ENCODE results near the gene INSYN2B. TPM values are rescaled to one million over a fixed set of nuclear protein-coding genes. Genes with fewer than 3 reads are reported as not detected.

INSYN2B gene
- total RNA-seq, 3 donors from 2014 or later, result 0.16 TPM; not detected in 2

- no peaks in the 10 kb centered on the region for H3K36me3 ChIP-seq (ENCODE audit: low read depth)
- no peak for DNase-seq
Observed at GRCh38 chr5:169913479-169913878, 66.8 kb downstream of the INSYN2B start.

GRCh38 chr5:169911448-169912212 is 68.7 kb downstream of the INSYN2B start:
- intact Hi-C loops (cut with DNase I, micrococcal nuclease), result no loop called here
- H3K4me3 ChIP-seq, result no peak overlapping the region
- TF ChIP-seq, protein P1, sequence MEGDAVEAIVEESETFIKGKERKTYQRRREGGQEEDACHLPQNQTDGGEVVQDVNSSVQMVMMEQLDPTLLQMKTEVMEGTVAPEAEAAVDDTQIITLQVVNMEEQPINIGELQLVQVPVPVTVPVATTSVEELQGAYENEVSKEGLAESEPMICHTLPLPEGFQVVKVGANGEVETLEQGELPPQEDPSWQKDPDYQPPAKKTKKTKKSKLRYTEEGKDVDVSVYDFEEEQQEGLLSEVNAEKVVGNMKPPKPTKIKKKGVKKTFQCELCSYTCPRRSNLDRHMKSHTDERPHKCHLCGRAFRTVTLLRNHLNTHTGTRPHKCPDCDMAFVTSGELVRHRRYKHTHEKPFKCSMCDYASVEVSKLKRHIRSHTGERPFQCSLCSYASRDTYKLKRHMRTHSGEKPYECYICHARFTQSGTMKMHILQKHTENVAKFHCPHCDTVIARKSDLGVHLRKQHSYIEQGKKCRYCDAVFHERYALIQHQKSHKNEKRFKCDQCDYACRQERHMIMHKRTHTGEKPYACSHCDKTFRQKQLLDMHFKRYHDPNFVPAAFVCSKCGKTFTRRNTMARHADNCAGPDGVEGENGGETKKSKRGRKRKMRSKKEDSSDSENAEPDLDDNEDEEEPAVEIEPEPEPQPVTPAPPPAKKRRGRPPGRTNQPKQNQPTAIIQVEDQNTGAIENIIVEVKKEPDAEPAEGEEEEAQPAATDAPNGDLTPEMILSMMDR (IDR thresholded peaks at IDR 0.05), result no peak
- no peaks in the 10 kb centered on the region for H3K4me1 ChIP-seq (ENCODE audit: low read depth)
- ATAC-seq, result no peak
- H3K9me3 ChIP-seq, result no peaks in the 10 kb centered on the region
- no peak for DNase-seq
- H3K36me3 ChIP-seq (ENCODE audit: low read depth), result no peaks in the 10 kb centered on the region

More at GRCh38 chr5:169913479-169913878, 66.8 kb downstream of the INSYN2B start:
- intact Hi-C loops (cut with DNase I, micrococcal nuclease), result no loop called here
- no peak for ATAC-seq
- Histone ChIP-seq H3K4me3 (no peak overlapping the region), H3K4me1 (ENCODE audit: low read depth) (no peaks in the 10 kb centered on the region), H3K9me3 (no peaks in the 10 kb centered on the region)
- TF ChIP-seq, protein P1 (IDR thresholded peaks at IDR 0.05), result no peak

- DNase-seq (no peak), ATAC-seq (no peak)
- H3K4me3 ChIP-seq, result no peak overlapping the region
- H3K36me3 ChIP-seq (ENCODE audit: low read depth), result no peaks in the 10 kb centered on the region
- H3K4me1 ChIP-seq (ENCODE audit: low read depth), result no peaks in the 10 kb centered on the region
- TF ChIP-seq, protein P1 (IDR thresholded peaks at IDR 0.05), result no peak
- no peaks in the 10 kb centered on the region for H3K9me3 ChIP-seq
- intact Hi-C loops (cut with DNase I, micrococcal nuclease), result no loop called here
Observed at GRCh38 chr5:169910393-169910792, 69.9 kb downstream of the INSYN2B start.

DNA sequence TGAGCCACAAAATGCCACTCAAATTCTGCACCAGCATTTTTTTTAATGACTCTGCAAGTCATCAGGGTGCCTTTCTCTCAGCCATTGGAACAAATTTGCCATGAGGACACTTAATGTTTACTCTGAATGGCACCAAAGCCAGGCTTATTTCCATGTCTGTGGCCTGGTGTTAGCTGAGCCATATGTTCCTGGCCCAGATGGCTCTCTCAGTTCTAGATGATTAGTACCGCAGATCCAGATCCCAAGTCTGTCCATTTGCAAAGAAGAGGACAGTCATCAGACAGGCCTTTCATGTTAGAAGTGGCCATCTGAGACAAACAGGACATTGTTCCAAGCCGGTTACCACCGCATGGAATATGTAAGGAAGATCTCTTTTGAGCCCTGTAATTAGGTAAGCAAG is 70.3 kb downstream of the INSYN2B start:
- TF ChIP-seq, protein P1 (IDR thresholded peaks at IDR 0.05), result no peak
- Histone ChIP-seq H3K9me3 (no peaks in the 10 kb centered on the region), H3K4me1 (ENCODE audit: low read depth) (no peaks in the 10 kb centered on the region), H3K36me3 (ENCODE audit: low read depth) (no peaks in the 10 kb centered on the region), H3K4me3 (no peak overlapping the region)
- DNase-seq, result no peak
- ATAC-seq, result no peak
- intact Hi-C loops (cut with DNase I, micrococcal nuclease), result no loop called here

- intact Hi-C loops (cut with DNase I, micrococcal nuclease), result no loop called here
- TF ChIP-seq, protein P1 (IDR thresholded peaks at IDR 0.05), result no peak
Observed at GRCh38 chr5:169908864-169909263, 71.4 kb downstream of the INSYN2B start.

More at GRCh38 chr5:169908864-169909263, 71.4 kb downstream of the INSYN2B start:
- ATAC-seq, result no peak
- H3K4me1 ChIP-seq (ENCODE audit: low read depth), result no peaks in the 10 kb centered on the region
- no peaks in the 10 kb centered on the region for H3K36me3 ChIP-seq (ENCODE audit: low read depth)
- DNase-seq, result no peak
- no peak overlapping the region for H3K4me3 ChIP-seq
- H3K9me3 ChIP-seq, result no peaks in the 10 kb centered on the region

All from mucosa of descending colon (tissue), 3 donors.